Measurements from ENCODE around the gene PRKACG.

PRKACG gene

GRCh38 chr9:68980341-68980914 is 33.5 kb downstream of the PRKACG start:
- no peak for DNase-seq

GRCh38 chr9:68979538-68980314 is 34.2 kb downstream of the PRKACG start:
- DNase-seq = no peak

DNA sequence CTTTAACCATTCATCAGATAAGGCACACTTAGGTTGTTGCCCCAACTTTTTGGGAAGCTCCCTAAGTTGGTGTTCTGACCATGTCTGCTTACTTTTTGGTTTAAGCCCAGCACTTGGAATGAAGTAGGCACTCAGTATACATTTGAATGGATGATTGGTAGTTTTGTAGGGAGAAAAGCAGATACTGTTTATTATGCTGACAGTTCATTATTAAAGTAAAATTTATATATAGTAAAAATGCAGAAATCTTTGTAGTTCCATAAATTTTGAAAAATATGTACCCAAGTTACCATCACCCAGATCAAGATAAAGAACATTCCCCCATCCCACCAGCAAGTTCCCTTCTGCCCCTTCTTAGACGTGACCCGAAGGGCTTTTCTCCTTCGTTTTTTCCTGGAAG is 35.4 kb downstream of the PRKACG start:
- no peak for DNase-seq

- DNase-seq = no peak
Observed at GRCh38 chr9:68978066-68978465, 35.8 kb downstream of the PRKACG start.

- DNase-seq = no peak
Observed at GRCh38 chr9:68975365-68976043, 38.4 kb downstream of the PRKACG start.

- no peak for DNase-seq
Observed at GRCh38 chr9:68974901-68975300, 39.0 kb downstream of the PRKACG start.

DNA sequence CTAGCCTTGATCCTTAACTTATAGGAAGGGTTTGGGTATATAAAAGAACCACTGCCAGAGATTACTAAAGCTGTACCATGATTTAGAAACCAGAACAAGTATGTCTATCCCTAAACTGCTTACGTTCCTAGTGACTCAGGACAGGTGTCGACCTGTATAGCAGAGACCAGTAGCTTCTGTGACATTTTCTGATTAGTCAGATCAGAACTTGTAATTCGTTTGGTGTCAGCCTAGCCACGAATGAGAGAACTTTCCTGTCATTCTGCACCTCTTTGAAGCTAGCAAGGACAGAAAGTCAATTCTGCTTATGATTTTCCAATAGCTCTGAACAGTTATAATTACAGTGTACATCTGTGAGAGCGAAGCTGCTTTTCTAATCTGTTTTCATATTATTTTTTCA is 39.5 kb downstream of the PRKACG start:
- no peak for DNase-seq

DNA sequence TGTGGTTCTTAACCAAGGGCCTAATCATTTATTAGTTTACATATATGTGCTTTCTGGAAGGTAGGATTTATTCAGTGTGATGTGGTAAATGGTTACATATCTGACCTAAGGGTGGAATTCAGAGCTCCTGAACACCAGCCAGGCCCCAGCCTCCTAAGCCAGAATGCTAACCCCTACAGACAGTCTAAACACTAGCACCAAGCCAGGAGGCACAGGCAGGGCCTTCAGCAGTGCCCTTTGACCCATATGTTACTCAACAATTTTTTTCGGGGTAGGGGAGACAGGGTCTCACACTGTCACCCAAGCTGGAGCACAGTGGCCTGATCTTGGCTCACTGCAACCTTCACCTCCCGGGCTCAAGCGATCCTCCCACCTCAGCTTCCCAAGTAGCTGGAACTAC is 40.3 kb downstream of the PRKACG start:
- no peak for DNase-seq

DNA sequence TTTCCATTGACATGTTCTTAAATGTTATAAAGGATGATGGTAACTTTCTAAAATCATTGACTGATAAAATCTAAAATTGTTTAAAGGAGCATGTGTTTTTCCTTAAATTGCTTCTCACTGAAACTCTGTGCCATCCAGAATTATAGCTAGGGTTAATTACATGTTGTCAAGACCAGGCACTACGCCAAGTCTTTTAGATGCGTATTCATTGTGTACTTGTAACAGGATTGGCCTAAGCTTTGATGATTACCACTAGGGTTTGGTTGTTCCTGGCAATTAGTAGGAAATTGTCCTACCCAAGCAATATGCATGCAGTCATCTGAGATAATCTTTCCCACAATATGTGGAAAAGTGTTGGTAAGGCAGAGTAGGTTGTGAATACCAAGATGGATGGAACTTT is 43.8 kb downstream of the PRKACG start:
- DNase-seq = no peak

GRCh38 chr9:68969538-68969937 is 44.4 kb downstream of the PRKACG start:
- DNase-seq = no peak

DNA sequence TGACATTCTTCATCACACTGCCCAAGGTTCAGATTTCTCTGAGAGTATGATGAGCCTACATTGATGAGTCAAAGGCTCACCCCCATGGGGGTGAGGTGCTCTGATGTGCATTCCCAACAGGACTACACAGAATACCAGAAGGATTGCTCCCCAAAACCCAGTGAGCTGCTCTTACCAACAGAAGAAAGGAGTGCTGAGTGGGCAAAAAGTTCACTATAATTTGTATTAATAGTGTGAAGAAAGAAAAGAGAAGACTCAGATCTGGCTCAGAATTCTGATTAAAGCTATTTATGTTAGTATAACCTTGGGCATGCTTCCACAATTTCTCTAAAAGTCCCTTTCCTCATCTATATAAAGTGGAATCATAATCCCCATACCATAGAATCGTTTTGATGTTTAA is 46.1 kb downstream of the PRKACG start:
- no peak for DNase-seq

DNA sequence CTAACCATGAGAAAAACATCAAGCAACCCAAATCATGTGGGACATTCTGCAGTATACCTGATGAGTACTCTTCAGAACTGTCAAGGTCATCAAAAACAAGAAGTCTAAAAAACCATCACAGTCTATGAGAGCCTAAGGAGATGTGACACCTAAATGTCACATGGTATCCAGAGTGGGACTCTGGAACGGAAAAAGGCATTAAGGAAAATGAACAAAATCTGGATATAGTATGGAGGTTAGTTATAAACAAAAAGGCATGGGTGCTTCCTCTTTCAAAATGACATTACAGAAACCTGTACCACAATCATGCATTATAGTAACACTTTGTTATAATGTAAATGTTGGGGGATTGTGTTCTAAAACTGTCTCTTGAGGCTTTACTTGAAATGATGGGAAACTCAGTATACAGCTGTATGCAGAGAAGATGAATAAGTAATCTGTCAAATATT is 47.4 kb downstream of the PRKACG start:
- no peak for DNase-seq

DNA sequence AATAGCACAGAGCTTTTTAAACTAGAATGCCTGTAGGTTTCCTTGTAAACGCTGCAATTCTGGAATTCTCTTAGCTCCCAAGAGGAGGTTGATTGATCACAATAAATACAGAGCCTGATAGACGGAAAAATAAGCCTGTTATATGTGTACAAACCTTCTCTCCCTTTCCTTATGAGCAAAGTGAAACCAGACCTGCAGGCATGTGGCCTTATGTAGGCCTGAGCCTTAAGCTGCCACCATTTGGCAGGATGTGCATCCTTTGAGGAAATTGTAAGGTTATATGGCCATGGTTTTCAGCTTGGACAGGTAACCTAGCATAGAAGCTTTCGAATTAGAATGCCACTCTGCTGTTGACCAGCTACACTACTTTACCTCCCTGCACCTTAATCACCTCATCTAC is 49.1 kb downstream of the PRKACG start:
- DNase-seq = no peak

GRCh38 chr9:68964102-68964541 is 49.8 kb downstream of the PRKACG start:
- DNase-seq = no peak

DNA sequence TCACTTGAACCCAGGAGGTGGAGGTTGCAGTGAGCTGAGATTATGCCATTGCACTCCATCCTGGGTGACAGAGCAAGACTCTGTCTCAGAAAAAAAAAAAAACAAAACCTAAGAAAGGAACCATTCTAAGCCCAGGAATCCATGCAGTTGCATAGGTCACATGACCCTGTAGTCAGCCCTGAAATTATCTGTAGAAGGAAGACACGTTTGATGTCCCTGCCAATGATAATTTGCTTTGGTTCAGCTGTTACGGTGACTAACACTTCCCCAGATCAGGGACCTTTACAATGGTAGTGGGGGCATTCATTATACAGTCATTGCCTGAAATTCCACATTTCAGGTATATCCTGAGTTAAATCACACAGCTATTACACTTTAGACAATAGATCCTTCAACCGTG is 50.5 kb downstream of the PRKACG start:
- DNase-seq = no peak

Data from midbrain (tissue), 1 donor.